Amniotic stem cell (primary cell): Measurements from ENCODE around the gene TNFAIP3.

Source experiments
- DNase-seq: peaks from one replicate; lab custom pipeline; 2025; lab: John Stamatoyannopoulos, UW

TNFAIP3 gene

GRCh38 chr6:137863091-137863797, 3.8 kb upstream of the TNFAIP3 start:
- no peak for DNase-seq

GRCh38 chr6:137864812-137865508, 2.1 kb upstream of the TNFAIP3 start:
- no peak for DNase-seq

DNA sequence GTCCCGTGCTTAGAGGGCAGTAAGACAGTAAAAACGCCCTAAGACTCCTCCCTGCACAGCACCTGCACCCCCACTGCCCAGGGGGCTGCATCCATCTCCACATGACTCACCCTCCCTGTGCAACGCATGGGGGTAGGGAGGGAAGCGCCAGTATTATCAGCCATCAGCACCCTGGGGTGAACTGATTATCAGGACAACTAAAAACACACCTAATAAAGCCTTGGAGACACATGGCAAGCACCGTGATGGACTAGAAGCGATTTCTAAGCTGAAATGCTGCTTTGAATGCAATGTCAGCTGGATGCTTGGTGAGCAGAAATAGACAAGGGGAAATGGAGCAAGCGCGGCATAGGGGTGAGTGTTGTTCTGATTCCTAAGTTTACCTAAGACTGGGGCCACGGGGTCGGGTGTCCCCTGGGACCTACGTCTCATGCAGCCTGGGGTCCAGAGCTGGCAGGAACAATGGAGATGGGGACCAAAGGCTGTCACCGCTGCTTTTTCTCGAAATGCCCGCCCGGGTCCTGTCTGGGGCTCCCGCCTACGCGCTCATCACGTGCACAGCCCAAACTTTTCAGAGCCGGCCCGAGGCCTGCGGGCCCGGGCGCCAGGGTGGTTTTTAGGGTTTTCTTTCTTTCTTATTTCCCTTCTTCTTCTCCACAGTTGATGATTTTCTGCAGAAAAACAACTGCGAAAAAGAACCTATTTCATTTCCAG, 702 bp upstream of the TNFAIP3 start:
- DNase-seq, result no peak

GRCh38 chr6:137867685-137868509, 838 bp downstream of the TNFAIP3 start:
- DNase-seq, result no peak

GRCh38 chr6:137868721-137869548, 1.9 kb downstream of the TNFAIP3 start:
- no peak for DNase-seq

- DNase-seq, result no peak
Measured at GRCh38 chr6:137869549-137870307, 2.7 kb downstream of the TNFAIP3 start.

DNA sequence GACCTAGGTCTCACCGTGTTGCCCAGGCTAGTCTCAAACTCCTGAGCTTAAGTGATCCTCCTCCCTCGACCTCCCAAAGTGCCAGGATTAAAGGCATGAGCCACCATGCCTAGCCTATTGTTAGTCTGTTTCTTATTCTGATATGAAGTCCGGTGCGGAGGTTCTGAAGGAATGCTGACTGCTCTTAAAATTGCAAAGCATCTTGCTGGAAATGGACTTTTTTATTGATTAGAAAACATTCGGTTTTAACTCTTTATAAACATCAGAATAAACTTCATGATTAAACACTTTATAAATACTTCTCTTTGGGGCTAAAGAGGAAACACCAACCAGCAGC, 3.2 kb downstream of the TNFAIP3 start:
- no peak for DNase-seq

DNA sequence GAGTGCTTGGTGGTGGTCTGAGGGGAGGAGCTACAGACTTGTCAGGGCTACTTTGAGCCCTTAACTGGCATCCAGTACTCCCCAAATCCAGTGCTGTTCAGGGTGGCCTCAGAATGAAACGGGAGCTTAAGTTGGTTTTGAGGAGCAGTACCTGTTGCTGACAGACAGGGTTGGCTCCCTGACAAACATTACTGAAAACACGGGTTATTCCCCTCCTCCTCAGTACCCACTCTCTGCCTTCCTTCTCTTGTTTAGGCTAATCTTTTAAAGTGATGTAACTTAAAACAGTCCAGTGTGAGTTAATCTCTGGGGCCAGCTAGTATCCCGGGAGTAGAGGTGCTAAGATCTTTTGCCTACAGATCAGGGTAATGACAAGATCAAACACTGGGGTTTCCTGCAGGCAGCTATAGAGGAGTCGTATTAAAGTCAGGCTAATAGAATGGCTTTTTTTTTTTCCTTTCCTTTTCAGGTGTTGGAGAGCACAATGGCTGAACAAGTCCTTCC, 3.7 kb downstream of the TNFAIP3 start:
- no peak for DNase-seq

DNA sequence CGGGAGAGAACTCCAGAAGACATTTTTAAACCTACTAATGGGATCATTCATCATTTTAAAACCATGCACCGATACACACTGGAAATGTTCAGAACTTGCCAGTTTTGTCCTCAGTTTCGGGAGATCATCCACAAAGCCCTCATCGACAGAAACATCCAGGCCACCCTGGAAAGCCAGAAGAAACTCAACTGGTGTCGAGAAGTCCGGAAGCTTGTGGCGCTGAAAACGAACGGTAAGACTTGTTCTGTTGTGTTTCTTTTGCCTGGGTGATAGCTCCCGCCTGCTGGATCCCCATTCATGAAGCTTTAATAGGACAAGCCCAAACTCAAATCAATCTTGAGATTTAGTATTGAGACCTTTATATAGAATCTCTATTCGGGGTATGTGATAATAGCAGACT, 4.2 kb downstream of the TNFAIP3 start:
- DNase-seq, result no peak

- no peak for DNase-seq
Measured at GRCh38 chr6:137871831-137872454, 4.9 kb downstream of the TNFAIP3 start.

- no peak for DNase-seq
Measured at GRCh38 chr6:137872581-137873115, 5.6 kb downstream of the TNFAIP3 start.

DNA sequence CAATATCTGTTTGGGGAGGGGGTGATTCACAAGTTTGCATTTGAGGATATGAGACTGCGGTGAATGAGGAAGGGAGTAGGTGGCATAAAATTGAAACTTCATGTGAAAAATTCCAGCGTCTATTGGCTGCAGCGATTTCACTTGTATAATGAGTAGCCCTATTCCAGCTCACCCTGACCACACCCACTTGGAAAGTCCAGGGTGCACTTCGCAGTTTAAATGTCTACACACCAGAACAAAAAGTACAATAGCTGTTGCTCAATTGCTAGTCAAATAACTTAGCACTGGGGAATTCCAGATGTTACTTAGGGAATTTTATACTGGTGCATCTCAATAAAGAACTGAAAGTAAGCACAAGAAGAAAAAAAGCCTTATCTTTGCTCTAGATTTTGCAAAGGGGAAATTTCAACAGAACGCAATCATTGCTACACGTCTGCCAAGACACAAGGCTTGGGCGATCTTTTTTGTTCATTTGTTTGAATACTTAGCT, 6.3 kb downstream of the TNFAIP3 start:
- DNase-seq, result no peak

DNA sequence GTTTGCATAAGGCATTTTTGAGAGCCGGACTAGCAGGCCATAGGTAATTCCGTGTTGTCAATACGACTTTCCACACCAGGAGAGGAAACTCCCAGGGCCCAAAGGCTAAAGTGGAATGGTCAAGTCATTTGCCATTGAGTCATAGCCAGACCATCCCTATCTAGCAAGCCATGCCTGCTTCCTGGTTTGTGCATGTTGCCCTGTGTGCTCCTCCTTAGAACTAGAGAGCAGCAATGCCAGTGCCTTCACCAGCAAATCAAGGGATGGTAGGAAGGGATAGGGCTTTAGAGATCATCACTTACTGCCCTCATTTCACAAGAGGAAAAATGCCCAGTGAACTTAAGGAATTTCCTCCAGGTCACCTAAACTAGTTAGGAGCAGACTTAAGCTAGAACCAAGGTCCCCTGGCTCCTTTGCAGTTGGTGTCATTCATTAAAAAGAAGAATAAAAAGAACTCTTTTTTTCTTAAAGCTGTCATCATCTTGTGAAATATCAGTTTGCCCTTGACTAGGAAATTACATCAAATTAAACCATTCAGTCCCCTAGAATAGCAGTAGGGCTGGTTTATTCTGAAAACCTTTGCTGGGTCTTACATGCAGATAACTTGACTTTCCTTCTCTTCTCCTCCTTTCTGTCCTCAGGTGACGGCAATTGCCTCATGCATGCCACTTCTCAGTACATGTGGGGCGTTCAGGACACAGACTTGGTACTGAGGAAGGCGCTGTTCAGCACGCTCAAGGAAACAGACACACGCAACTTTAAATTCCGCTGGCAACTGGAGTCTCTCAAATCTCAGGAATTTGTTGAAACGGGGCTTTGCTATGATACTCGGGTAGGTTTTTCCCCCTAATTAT, 7.4 kb downstream of the TNFAIP3 start:
- DNase-seq, result no peak

DNA sequence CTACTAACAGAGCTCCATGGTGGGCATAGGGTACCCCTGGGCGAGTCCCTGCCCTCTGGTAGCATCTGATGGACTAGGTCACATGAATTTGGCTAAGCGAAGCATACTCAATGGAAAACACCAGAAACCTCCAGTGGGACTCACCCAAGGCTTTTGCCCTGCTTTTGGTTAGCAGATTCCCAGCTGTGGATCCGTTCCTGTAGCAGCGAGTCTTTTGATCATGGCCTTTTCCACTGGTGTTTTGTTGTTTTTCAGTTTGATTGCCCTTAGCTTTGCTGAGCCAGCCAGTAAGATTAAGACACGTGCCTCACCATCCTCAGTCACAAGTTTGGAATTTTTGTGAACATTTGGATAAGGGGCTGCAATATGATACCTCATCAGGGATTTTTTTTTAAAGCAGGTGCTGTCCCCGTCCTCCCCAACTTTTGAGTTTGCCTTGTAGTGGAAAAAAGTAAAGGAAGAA, 8.0 kb downstream of the TNFAIP3 start:
- no peak for DNase-seq

- no peak for DNase-seq
Measured at GRCh38 chr6:137875606-137876005, 8.5 kb downstream of the TNFAIP3 start.

DNA sequence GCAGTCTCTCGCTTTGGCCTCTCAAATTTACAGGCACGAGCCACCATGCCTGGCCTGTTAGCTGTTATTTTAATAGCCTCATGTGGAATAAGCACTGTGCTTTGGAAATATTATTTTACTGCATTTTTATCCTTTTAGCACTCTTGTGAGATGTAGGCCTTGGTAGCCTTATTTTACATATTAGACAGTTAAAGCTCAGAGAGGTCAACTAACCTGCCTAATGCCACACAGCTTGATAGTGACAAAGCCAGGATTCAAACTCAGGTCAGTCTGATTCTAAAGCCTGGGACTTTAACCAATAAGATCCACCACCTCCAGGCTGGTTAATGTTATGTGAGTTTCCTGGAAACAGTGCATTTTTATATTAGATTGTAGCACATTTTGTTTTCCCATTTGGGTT, 9.5 kb downstream of the TNFAIP3 start:
- no peak for DNase-seq

DNA sequence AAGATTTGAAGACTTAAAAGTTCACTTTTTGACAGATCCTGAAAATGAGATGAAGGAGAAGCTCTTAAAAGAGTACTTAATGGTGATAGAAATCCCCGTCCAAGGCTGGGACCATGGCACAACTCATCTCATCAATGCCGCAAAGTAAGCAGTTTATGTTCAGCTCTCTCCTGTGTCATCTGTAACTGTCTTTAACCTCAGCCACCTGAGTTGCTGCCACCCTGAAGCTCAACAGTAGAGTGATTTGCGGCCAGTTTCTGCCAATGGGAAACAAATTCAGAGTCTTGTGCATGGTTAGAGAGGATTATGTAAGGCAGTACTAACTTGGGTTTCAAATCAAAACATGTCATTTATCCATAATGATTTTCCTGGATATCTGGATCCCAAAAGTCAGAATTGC, 10.1 kb downstream of the TNFAIP3 start:
- no peak for DNase-seq

DNA sequence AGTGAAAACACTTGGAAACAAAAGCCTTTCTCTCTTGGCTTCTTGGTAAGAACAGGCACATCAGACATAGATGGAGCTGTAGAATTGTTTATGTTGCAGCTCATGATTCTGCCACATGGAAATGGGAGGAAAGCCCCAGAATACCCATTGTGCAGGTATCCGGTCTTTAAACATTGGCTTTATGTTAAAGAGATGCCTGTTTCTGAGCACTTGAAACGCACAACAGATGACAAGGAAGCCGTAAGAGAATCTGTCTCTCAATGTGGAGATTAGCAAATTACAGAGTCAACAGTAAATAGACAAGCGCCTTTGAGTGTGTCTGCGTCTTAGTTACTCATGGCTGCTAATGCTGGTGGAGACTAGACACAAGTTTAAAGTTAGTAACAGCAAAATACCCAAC, 10.5 kb downstream of the TNFAIP3 start:
- no peak for DNase-seq

GRCh38 chr6:137878029-137878428, 11.0 kb downstream of the TNFAIP3 start:
- DNase-seq, result no peak
